ENCODE results near the gene PLD4. TPM values are rescaled to one million over a fixed set of nuclear protein-coding genes. Genes with fewer than 3 reads are reported as not detected.
"Not testable (repeated sequence)": the region's sequence is repeated elsewhere in the genome, so short reads cannot be mapped to it uniquely, and the experiment has no call there.

Gene PLD4
- total and polyA plus RNA-seq, 7 donors, result 0.04 to 0.25 TPM; not detected in 5

GRCh38 chr14:104900639-104901512 lies 23.8 kb upstream of the PLD4 start:
- DNase-seq, result no peak
- H3K27me3 ChIP-seq (ENCODE audit: insufficient read depth in 3 of 3, low read length in 2 of 3), result peaks cover 0 to 7% (median 0%) of the 10 kb centered on the region in 3 donors
- intact Hi-C loops (cut with DNase I), result no loop called here
- no peak overlapping the region for H3K4me3 ChIP-seq
- no peaks in the 10 kb centered on the region for H3K9me3 ChIP-seq
- H3K27ac ChIP-seq, result no peak overlapping the region
- 82 to 83% (median 83%) methylated on average over 12 of the region's 12 CpGs for WGBS, 3 donors
- H3K4me1 ChIP-seq, result no peaks in the 10 kb centered on the region
- ATAC-seq, result no peak
- H3K36me3 ChIP-seq (ENCODE audit: insufficient read depth in 1 of 2, low read depth in 1 of 2), result no peaks in the 10 kb centered on the region
- no peak for TF ChIP-seq CTCF (IDR thresholded peaks at IDR 0.05)

GRCh38 chr14:104903990-104904389 lies 20.7 kb upstream of the PLD4 start:
- no peak for DNase-seq
- Histone ChIP-seq H3K27me3 (ENCODE audit: insufficient read depth in 3 of 3, low read length in 2 of 3) (peaks cover 0 to 7% (median 0%) of the 10 kb centered on the region in 3 donors), H3K4me1 (no peaks in the 10 kb centered on the region), H3K4me3 (no peak overlapping the region), H3K27ac (no peak overlapping the region), H3K9me3 (no peaks in the 10 kb centered on the region), H3K36me3 (ENCODE audit: insufficient read depth in 1 of 2, low read depth in 1 of 2) (no peaks in the 10 kb centered on the region)
- intact Hi-C loops (cut with DNase I), result no loop called here
- ATAC-seq, result no peak
- WGBS, 3 donors, result 80 to 86% (median 82%) methylated on average over 7 of the region's 7 CpGs
- TF ChIP-seq CTCF (IDR thresholded peaks at IDR 0.05), result no peak

GRCh38 chr14:104904650-104905578 lies 19.8 kb upstream of the PLD4 start:
- ATAC-seq; H3K27ac ChIP-seq; H3K4me3 ChIP-seq; DNase-seq; intact Hi-C loops (cut with DNase I); H3K36me3 ChIP-seq (ENCODE audit: insufficient read depth in 1 of 2, low read depth in 1 of 2); H3K9me3 ChIP-seq; H3K4me1 ChIP-seq; H3K27me3 ChIP-seq (ENCODE audit: insufficient read depth in 3 of 3, low read length in 2 of 3): not testable (repeated sequence)
- 67 to 74% (median 68%) methylated on average over 31 to 38 of the region's 38 CpGs for WGBS, 3 donors

- DNase-seq; H3K9me3 ChIP-seq; ATAC-seq; H3K27ac ChIP-seq; intact Hi-C loops (cut with DNase I); H3K4me1 ChIP-seq; H3K36me3 ChIP-seq (ENCODE audit: insufficient read depth in 1 of 2, low read depth in 1 of 2); H3K4me3 ChIP-seq: not testable (repeated sequence)
- peaks cover 0 to 13% (median 0%) of the 10 kb centered on the region in 3 donors for H3K27me3 ChIP-seq (ENCODE audit: insufficient read depth in 3 of 3, low read length in 2 of 3)
- WGBS, 3 donors, result 80 to 83% (median 81%) methylated on average over 25 to 28 of the region's 28 CpGs
Measured at GRCh38 chr14:104905579-104905933, 19.1 kb upstream of the PLD4 start.

GRCh38 chr14:104908303-104908702 lies 16.4 kb upstream of the PLD4 start:
- TF ChIP-seq CTCF (IDR thresholded peaks at IDR 0.05), result no peak
- 0 to 4% (median 3%) methylated on average over 1 of the region's 1 CpG for WGBS, 3 donors
- Histone ChIP-seq H3K27ac (no peak overlapping the region), H3K36me3 (ENCODE audit: insufficient read depth in 1 of 2, low read depth in 1 of 2) (no peaks in the 10 kb centered on the region), H3K27me3 (ENCODE audit: insufficient read depth in 3 of 3, low read length in 2 of 3) (peaks cover 0 to 19% (median 2%) of the 10 kb centered on the region in 3 donors), H3K4me3 (no peak overlapping the region), H3K9me3 (peaks cover 10% of the 10 kb centered on the region), H3K4me1 (no peaks in the 10 kb centered on the region)
- ATAC-seq (no peak), DNase-seq (no peak)
- intact Hi-C loops (cut with DNase I), result no loop called here

All from psoas muscle (tissue), 8 donors.